Measurements from ENCODE around the gene IGSF21.

IGSF21 gene

GRCh38 chr1:18329469-18330253 is 222.1 kb downstream of the IGSF21 start:
- no peak overlapping the region for H3K9ac ChIP-seq (ENCODE audit: insufficient read length, low read depth)
- H3K4me1 ChIP-seq (ENCODE audit: insufficient read depth, insufficient read length): peaks cover 2% of the 10 kb centered on the region
- H3K9me3 ChIP-seq (ENCODE audit: insufficient read depth, low read length): no peaks in the 10 kb centered on the region
- no peaks in the 10 kb centered on the region for H3K36me3 ChIP-seq (ENCODE audit: insufficient read depth, insufficient read length, low read length)
- H3K4me3 ChIP-seq (ENCODE audit: insufficient read length, low read depth): no peak overlapping the region
- no peak for DNase-seq (ENCODE audit: low read depth, low spot score)
- H3K27me3 ChIP-seq (ENCODE audit: insufficient read depth, insufficient read length): no peaks in the 10 kb centered on the region
- no peak for TF ChIP-seq YY1 (IDR thresholded peaks at IDR 0.05; ENCODE audit: insufficient read depth, insufficient read length)
- no peak for TF ChIP-seq SUZ12 (IDR thresholded peaks at IDR 0.05; ENCODE audit: extremely low read depth, insufficient read depth, insufficient read length)
- no peak for TF ChIP-seq ZNF274 (IDR thresholded peaks at IDR 0.05; ENCODE audit: low read depth, low read length)

GRCh38 chr1:18332576-18332975 is 225.0 kb downstream of the IGSF21 start:
- Histone ChIP-seq H3K4me3 (ENCODE audit: insufficient read length, low read depth) (no peak overlapping the region), H3K9me3 (ENCODE audit: insufficient read depth, low read length) (no peaks in the 10 kb centered on the region), H3K4me1 (ENCODE audit: insufficient read depth, insufficient read length) (peaks cover 2% of the 10 kb centered on the region), H3K36me3 (ENCODE audit: insufficient read depth, insufficient read length, low read length) (no peaks in the 10 kb centered on the region), H3K27me3 (ENCODE audit: insufficient read depth, insufficient read length) (no peaks in the 10 kb centered on the region), H3K9ac (ENCODE audit: insufficient read length, low read depth) (no peak overlapping the region)
- no peak for DNase-seq (ENCODE audit: low read depth, low spot score)
- no peak for TF ChIP-seq YY1 (IDR thresholded peaks at IDR 0.05; ENCODE audit: insufficient read depth, insufficient read length)
- no peak for TF ChIP-seq SUZ12 (IDR thresholded peaks at IDR 0.05; ENCODE audit: extremely low read depth, insufficient read depth, insufficient read length)
- TF ChIP-seq ZNF274 (IDR thresholded peaks at IDR 0.05; ENCODE audit: low read depth, low read length): no peak

- no peak overlapping the region for H3K9ac ChIP-seq (ENCODE audit: insufficient read length, low read depth)
- H3K27me3 ChIP-seq (ENCODE audit: insufficient read depth, insufficient read length): no peaks in the 10 kb centered on the region
- H3K36me3 ChIP-seq (ENCODE audit: insufficient read depth, insufficient read length, low read length): no peaks in the 10 kb centered on the region
- H3K9me3 ChIP-seq (ENCODE audit: insufficient read depth, low read length): no peaks in the 10 kb centered on the region
- H3K4me1 ChIP-seq (ENCODE audit: insufficient read depth, insufficient read length): peaks cover 2% of the 10 kb centered on the region
- DNase-seq (ENCODE audit: low read depth, low spot score): no peak
- H3K4me3 ChIP-seq (ENCODE audit: insufficient read length, low read depth): no peak overlapping the region
- TF ChIP-seq ZNF274 (IDR thresholded peaks at IDR 0.05; ENCODE audit: low read depth, low read length) (no peak), YY1 (IDR thresholded peaks at IDR 0.05; ENCODE audit: insufficient read depth, insufficient read length) (no peak), SUZ12 (IDR thresholded peaks at IDR 0.05; ENCODE audit: extremely low read depth, insufficient read depth, insufficient read length) (no peak)
These were observed 225.6 kb downstream of the IGSF21 start for GRCh38 chr1:18333220-18333619.

- Histone ChIP-seq H3K9ac (ENCODE audit: insufficient read length, low read depth) (no peak overlapping the region), H3K9me3 (ENCODE audit: insufficient read depth, low read length) (no peaks in the 10 kb centered on the region), H3K27me3 (ENCODE audit: insufficient read depth, insufficient read length) (no peaks in the 10 kb centered on the region), H3K4me1 (ENCODE audit: insufficient read depth, insufficient read length) (peaks cover under 1% of the 10 kb centered on the region), H3K4me3 (ENCODE audit: insufficient read length, low read depth) (no peak overlapping the region), H3K36me3 (ENCODE audit: insufficient read depth, insufficient read length, low read length) (no peaks in the 10 kb centered on the region)
- no peak for DNase-seq (ENCODE audit: low read depth, low spot score)
- no peak for TF ChIP-seq SUZ12 (IDR thresholded peaks at IDR 0.05; ENCODE audit: extremely low read depth, insufficient read depth, insufficient read length)
- TF ChIP-seq ZNF274 (IDR thresholded peaks at IDR 0.05; ENCODE audit: low read depth, low read length): no peak
- no peak for TF ChIP-seq YY1 (IDR thresholded peaks at IDR 0.05; ENCODE audit: insufficient read depth, insufficient read length)
These were observed 229.2 kb downstream of the IGSF21 start for GRCh38 chr1:18336801-18337200.

- DNase-seq (ENCODE audit: low read depth, low spot score): no peak
- H3K9me3 ChIP-seq (ENCODE audit: insufficient read depth, low read length): 0 out of 2 replicates have a peak, but pooled peaks cover 2% of the 10 kb centered on the region
- no peak overlapping the region for H3K9ac ChIP-seq (ENCODE audit: insufficient read length, low read depth)
- no peaks in the 10 kb centered on the region for H3K27me3 ChIP-seq (ENCODE audit: insufficient read depth, insufficient read length)
- no peaks in the 10 kb centered on the region for H3K36me3 ChIP-seq (ENCODE audit: insufficient read depth, insufficient read length, low read length)
- TF ChIP-seq YY1 (IDR thresholded peaks at IDR 0.05; ENCODE audit: insufficient read depth, insufficient read length): no peak
- TF ChIP-seq SUZ12 (IDR thresholded peaks at IDR 0.05; ENCODE audit: extremely low read depth, insufficient read depth, insufficient read length): no peak
- no peak for TF ChIP-seq ZNF274 (IDR thresholded peaks at IDR 0.05; ENCODE audit: low read depth, low read length)
- no peak overlapping the region for H3K4me3 ChIP-seq (ENCODE audit: insufficient read length, low read depth)
- no peaks in the 10 kb centered on the region for H3K4me1 ChIP-seq (ENCODE audit: insufficient read depth, insufficient read length)
These were observed 230.2 kb downstream of the IGSF21 start for GRCh38 chr1:18337757-18338156.

- Histone ChIP-seq H3K4me3 (ENCODE audit: insufficient read length, low read depth) (no peak overlapping the region), H3K27me3 (ENCODE audit: insufficient read depth, insufficient read length) (no peaks in the 10 kb centered on the region), H3K9ac (ENCODE audit: insufficient read length, low read depth) (no peak overlapping the region), H3K36me3 (ENCODE audit: insufficient read depth, insufficient read length, low read length) (no peaks in the 10 kb centered on the region), H3K9me3 (ENCODE audit: insufficient read depth, low read length) (peaks cover 11% of the 10 kb centered on the region; the same call in 1 of the 2 replicates), H3K4me1 (ENCODE audit: insufficient read depth, insufficient read length) (no peaks in the 10 kb centered on the region)
- DNase-seq (ENCODE audit: low read depth, low spot score): no peak
- TF ChIP-seq SUZ12 (IDR thresholded peaks at IDR 0.05; ENCODE audit: extremely low read depth, insufficient read depth, insufficient read length) (no peak), ZNF274 (IDR thresholded peaks at IDR 0.05; ENCODE audit: low read depth, low read length) (no peak), YY1 (IDR thresholded peaks at IDR 0.05; ENCODE audit: insufficient read depth, insufficient read length) (no peak)
These were observed 231.6 kb downstream of the IGSF21 start for GRCh38 chr1:18339161-18339560.

- H3K36me3 ChIP-seq (ENCODE audit: insufficient read depth, insufficient read length, low read length): no peaks in the 10 kb centered on the region
- H3K27me3 ChIP-seq (ENCODE audit: insufficient read depth, insufficient read length): no peaks in the 10 kb centered on the region
- H3K9ac ChIP-seq (ENCODE audit: insufficient read length, low read depth): no peak overlapping the region
- TF ChIP-seq ZNF274 (IDR thresholded peaks at IDR 0.05; ENCODE audit: low read depth, low read length): no peak
- no peak for TF ChIP-seq YY1 (IDR thresholded peaks at IDR 0.05; ENCODE audit: insufficient read depth, insufficient read length)
- no peak for TF ChIP-seq SUZ12 (IDR thresholded peaks at IDR 0.05; ENCODE audit: extremely low read depth, insufficient read depth, insufficient read length)
- H3K4me3 ChIP-seq (ENCODE audit: insufficient read length, low read depth): no peak overlapping the region
- no peaks in the 10 kb centered on the region for H3K4me1 ChIP-seq (ENCODE audit: insufficient read depth, insufficient read length)
- peaks cover 11% of the 10 kb centered on the region; the same call in 1 of the 2 replicates for H3K9me3 ChIP-seq (ENCODE audit: insufficient read depth, low read length)
- no peak for DNase-seq (ENCODE audit: low read depth, low spot score)
These were observed 232.7 kb downstream of the IGSF21 start for GRCh38 chr1:18340158-18340764.
